HG02943 (cell line): ENCODE data around the gene DCUN1D3.

Source experiments
- ATAC-seq: cut with Tn5 transposase; IDR thresholded peaks from one replicate; pipeline ENCODE4 v1.9.1; 2021; ENCODE audit warnings: mild to moderate bottlenecking, low read depth, moderate library complexity; ENCODE audit not compliant: unreplicated experiment

DCUN1D3 gene

GRCh38 chr16:20844054-20844453, 56.1 kb downstream of the DCUN1D3 start:
- no peak for ATAC-seq

- no peak for ATAC-seq
Measured at GRCh38 chr16:20839504-20839903, 60.7 kb downstream of the DCUN1D3 start.

- ATAC-seq = no peak
Measured at GRCh38 chr16:20838240-20838639, 61.9 kb downstream of the DCUN1D3 start.

- no peak for ATAC-seq
Measured at GRCh38 chr16:20833086-20833485, 67.1 kb downstream of the DCUN1D3 start.

GRCh38 chr16:20830372-20830771, 69.8 kb downstream of the DCUN1D3 start:
- ATAC-seq = no peak

GRCh38 chr16:20829536-20829935, 70.6 kb downstream of the DCUN1D3 start:
- ATAC-seq = no peak

GRCh38 chr16:20826039-20826566, 74.1 kb downstream of the DCUN1D3 start:
- ATAC-seq = no peak

- ATAC-seq = no peak
Measured at GRCh38 chr16:20822521-20823325, 77.4 kb downstream of the DCUN1D3 start.

GRCh38 chr16:20821682-20822081, 78.5 kb downstream of the DCUN1D3 start:
- no peak for ATAC-seq

- no peak for ATAC-seq
Measured at GRCh38 chr16:20818929-20819585, 81.1 kb downstream of the DCUN1D3 start.

- ATAC-seq = no peak
Measured at GRCh38 chr16:20814784-20815183, 85.4 kb downstream of the DCUN1D3 start.

GRCh38 chr16:20812510-20812909, 87.6 kb downstream of the DCUN1D3 start:
- no peak for ATAC-seq

GRCh38 chr16:20811889-20812439, 88.2 kb downstream of the DCUN1D3 start:
- ATAC-seq = no peak

GRCh38 chr16:20807862-20808261, 92.3 kb downstream of the DCUN1D3 start:
- ATAC-seq = no peak

- peak; percentile 70 for ATAC-seq
Measured at GRCh38 chr16:20806168-20807050, 93.7 kb downstream of the DCUN1D3 start, which contains the start of the genes ERI2 and REXO5. TSS of gene ERI2 (minus strand) at chr16:20806472. CDS start at chr16:20806430, 42 bp downstream. TSS of gene REXO5 (plus strand) at chr16:20806527. CDS start at chr16:20806954, 427 bp downstream.

- ATAC-seq = peak; percentile 17
Measured at GRCh38 chr16:20805684-20806167, 94.4 kb downstream of the DCUN1D3 start.
